K562 (cell line): ENCODE measurements around the gene HLA-F. TPM values are rescaled to one million over a fixed set of nuclear protein-coding genes. Genes with fewer than 3 reads are reported as not detected.

ENCODE experiments used
- ATAC-seq: fragments of 200-7000 bp; cut with Tn5 transposase; 3 replicates; pipeline ENCODE4 v1.9.1; 2020; ENCODE audit warnings: moderate library complexity
- BruUV-seq: library from RNA; stranded (reverse); fragments of 400-500 nt; replicated peaks from 2 replicates; lab custom pipeline; 2021; lab: Mats Ljungman, UMichigan
- CTCF ChIA-PET: fragments of 300-600 bp; formaldehyde crosslinking; extraction: SDS; loops from one replicate; lab custom pipeline; 2021; ENCODE audit warnings: low intra/inter-chr PET ratio; lab: Yijun Ruan, JAX
- POLR2A ChIA-PET: fragments of 300-600, 350-650 bp; sonication (Branson Sonifier 250); formaldehyde crosslinking; extraction: SDS; loops from one replicate; lab custom pipeline; 2021; ENCODE audit warnings: antibody characterized with exemption, inconsistent platforms; lab: Yijun Ruan, JAX
- DNase-seq, 4 experiments: peaks; one replicate each; pipeline versions ENCODE4 v3.0.0 to v3.0.0-alpha.2; 2011 to 2018; ENCODE audit warnings: low spot score in 3 of 4, mixed read lengths in 3 of 4; ENCODE audit errors: extremely low read depth in 1 of 4
- FAIRE-seq: peaks from 2 replicates; lab custom pipeline; 2011; peaks lifted over from hg19 to GRCh38; lab: Jason Lieb, UNC
- H2AFZ ChIP-seq: 2 replicates; pipeline ENCODE4 v1.6.0; 2011; ENCODE audit warnings: low read depth, low read length, control low read depth, inconsistent platforms
- H3K27ac ChIP-seq: fragments of 200-600 bp; 3 replicates; pipeline ENCODE4 v1.8.0; 2011; ENCODE audit warnings: low read depth, mild to moderate bottlenecking, control low read depth, inconsistent platforms, low read length, moderate library complexity, mixed read lengths; ENCODE audit errors: extremely low read depth
- H3K27me3 ChIP-seq, 2 experiments: fragments of 300-600 bp in 1 of 2; 2 replicates in 1 of 2; 3 replicates in 1 of 2; pipeline versions ENCODE4 v1.6.0 to v1.8.0; 2011; ENCODE audit warnings: inconsistent platforms in 2 of 2, low read length in 2 of 2, mild to moderate bottlenecking in 1 of 2, mixed read lengths in 1 of 2, moderate library complexity in 1 of 2; ENCODE audit not compliant: control insufficient read depth in 2 of 2, insufficient read depth in 2 of 2
- H3K36me3 ChIP-seq: fragments of 300-600 bp; 3 replicates; pipeline ENCODE4 v1.8.0; 2011; ENCODE audit warnings: mild to moderate bottlenecking, low read length, inconsistent platforms; ENCODE audit not compliant: control insufficient read depth, insufficient read depth
- H3K4me1 ChIP-seq, 2 experiments: fragments of 200-600 bp in 1 of 2; replicated peaks in 1 of 2; 2 replicates in 1 of 2; 3 replicates in 1 of 2; pipeline versions ENCODE4 v1.5.1 to v1.8.0; 2011; ENCODE audit warnings: inconsistent platforms in 2 of 2, low read length in 2 of 2, mild to moderate bottlenecking in 1 of 2, mixed read lengths in 1 of 2, moderate library complexity in 1 of 2; ENCODE audit not compliant: control insufficient read depth in 2 of 2, insufficient read depth in 2 of 2
- H3K4me2 ChIP-seq: 2 replicates; pipeline ENCODE4 v1.6.1; 2011; ENCODE audit warnings: low read length, control low read depth, inconsistent platforms, mixed read lengths; ENCODE audit not compliant: insufficient read depth
- H3K4me3 ChIP-seq: fragments of 200-600 bp; sonication (generic), shearing (Covaris generic); 2 replicates; pipeline ENCODE4 v1.5.1; 2016; ENCODE audit warnings: control low read depth, inconsistent platforms
- H3K79me2 ChIP-seq: fragments of 200-600 bp; 3 replicates; pipeline ENCODE4 v1.8.0; 2011; ENCODE audit warnings: low read length, inconsistent platforms; ENCODE audit not compliant: control insufficient read depth, insufficient read depth
- H3K9ac ChIP-seq, 2 experiments: 2 replicates each; pipeline versions ENCODE4 v1.6.0 to v1.6.1; 2011; ENCODE audit warnings: low read depth in 2 of 2, low read length in 2 of 2, control low read depth in 1 of 2, inconsistent platforms in 1 of 2, mild to moderate bottlenecking in 1 of 2, mixed read lengths in 1 of 2; ENCODE audit not compliant: insufficient read depth in 1 of 2
- H3K9me1 ChIP-seq: one replicate; pipeline ENCODE4 v1.6.0; 2011; ENCODE audit warnings: inconsistent platforms, mild to moderate bottlenecking, low read length, moderate library complexity; ENCODE audit not compliant: control insufficient read depth, insufficient read depth
- H3K9me3 ChIP-seq: replicated peaks from 2 replicates; pipeline ENCODE4 v1.5.1; 2011; ENCODE audit warnings: low read depth, low read length, inconsistent platforms; ENCODE audit not compliant: control insufficient read depth, insufficient read depth
- H4K20me1 ChIP-seq: replicated peaks from 2 replicates; pipeline ENCODE4 v1.6.1; 2011; ENCODE audit warnings: low read length, inconsistent platforms, mixed read lengths; ENCODE audit not compliant: control insufficient read depth, insufficient read depth
- ATF3 ChIP-seq, 2 experiments: fragments of 450-650 bp in 1 of 2; sonication (generic) in 1 of 2; formaldehyde crosslinking in 1 of 2; IDR thresholded peaks in 1 of 2; conservative IDR thresholded peaks in 1 of 2; 2 replicates each; pipeline versions ENCODE4 v1.6.1 to v1.8.1; 2016 to 2023; ENCODE audit warnings: mild to moderate bottlenecking in 2 of 2, moderate library complexity in 2 of 2, inconsistent platforms in 1 of 2, missing genetic modification reagents in 1 of 2
- CBFA2T2 ChIP-seq: fragments of 450-650 bp; conservative IDR thresholded peaks from 2 replicates; pipeline ENCODE4 v1.6.1; 2017; ENCODE audit warnings: mild to moderate bottlenecking
- CHD2 ChIP-seq: IDR thresholded peaks from 2 replicates; pipeline ENCODE4 v1.6.1; 2011; ENCODE audit warnings: low read depth, low read length
- E2F1 ChIP-seq: sonication (generic); formaldehyde crosslinking; IDR thresholded peaks from 2 replicates; pipeline ENCODE4 v1.8.1; 2023; ENCODE audit warnings: mild to moderate bottlenecking, missing genetic modification reagents, moderate library complexity
- ETS2 ChIP-seq: IDR thresholded peaks from 2 replicates; pipeline ENCODE4 v1.6.1; 2016; ENCODE audit warnings: borderline replicate concordance, missing genetic modification characterization, mild to moderate bottlenecking, moderate library complexity, missing compliant biosample characterization; ENCODE audit not compliant: poor library complexity, severe bottlenecking
- HNRNPLL ChIP-seq: fragments of 200-400 bp; formaldehyde crosslinking; IDR thresholded peaks from 2 replicates; pipeline ENCODE4 v1.6.1; 2017; ENCODE audit warnings: low read length, low read depth, mild to moderate bottlenecking; ENCODE audit not compliant: poor library complexity, severe bottlenecking
- KLF16 ChIP-seq: IDR thresholded peaks from 2 replicates; pipeline ENCODE4 v1.6.1; 2016; ENCODE audit warnings: antibody characterized with exemption
- MECOM ChIP-seq: fragments of 250-450 bp; sonication (Bioruptor Pico); IDR thresholded peaks from 2 replicates; pipeline ENCODE4 v1.8.0; 2022; ENCODE audit warnings: inconsistent platforms
- PKNOX1 ChIP-seq: fragments of 450-650 bp; IDR thresholded peaks from 2 replicates; pipeline ENCODE4 v1.6.1; 2016
- XRCC3 ChIP-seq: fragments of 450-650 bp; IDR thresholded peaks from 2 replicates; pipeline ENCODE4 v1.6.1; 2017; ENCODE audit warnings: mild to moderate bottlenecking, moderate library complexity
- ZFP91 ChIP-seq: sonication (generic); formaldehyde crosslinking; IDR thresholded peaks from 2 replicates; pipeline ENCODE4 v1.8.0; 2022; ENCODE audit warnings: mild to moderate bottlenecking, missing genetic modification reagents
- ZNF124 ChIP-seq: sonication (generic); formaldehyde crosslinking; IDR thresholded peaks from 2 replicates; pipeline ENCODE4 v1.8.1; 2022; ENCODE audit warnings: missing genetic modification reagents
- ZNF655 ChIP-seq: fragments of 250-450 bp; sonication (Bioruptor Pico); IDR thresholded peaks from 2 replicates; pipeline ENCODE4 v1.5.0; 2021
- WGBS: fragments of 100-300 bp; shearing (Covaris generic); methylation state at CpG from one replicate; pipeline ENCODE4 v1.1.6; 2016; ENCODE audit warnings: low coverage, mixed read lengths; ENCODE audit not compliant: insufficient coverage; ENCODE audit errors: missing lambda C conversion rate; 5-methylcytosine and 5-hydroxymethylcytosine counted together
- in situ Hi-C: fragments of 300-500 bp; cut with MboI; formaldehyde crosslinking; loops from 4 replicates; pipeline ENCODE4 v1.15.0; 2018; ENCODE audit warnings: inconsistent platforms, mixed read lengths
- intact Hi-C: fragments of 100-400 bp; cut with micrococcal nuclease; formaldehyde crosslinking; loops from 2 replicates; pipeline ENCODE4 v1.14.2; 2022
- polyA plus RNA-seq, 8 experiments: library from polyadenylated mRNA; depleted of rRNA in 4 of 8; stranded (reverse) in 5 of 8; unstranded in 3 of 8; fragments of >200 nt; fragmentation: Nextera tagmentation in 2 of 8; fragmentation: Illumina TruSeq in 1 of 8; extraction: Ambion mirVana in 2 of 8; extraction: Trizol in 1 of 8; gene quantifications; 2 replicates each; pipeline versions ENCODE4 v1.2.1 to v1.2.3, GENCODE V29; 2011 to 2014; ENCODE audit warnings: inconsistent platforms in 1 of 8, missing spikeins in 1 of 8
- total RNA-seq, 7 experiments: library from RNA; depleted of rRNA in 6 of 7; stranded (reverse); fragments of >200 nt in 6 of 7; fragmentation: Illumina TruSeq in 2 of 7; extraction: Trizol in 2 of 7; gene quantifications; 2 replicates each; pipeline versions ENCODE4 v1.2.1 to v1.2.3, GENCODE V29; 2011 to 2021; ENCODE audit warnings: low replicate concordance in 1 of 7

The HLA-F gene
- total and polyA plus RNA-seq, 9 of the 15 experiments (the other 6 are each of a cell fraction or from before 2014, with no cell fraction given): 0.40 to 0.76 (median 0.46) TPM; not detected in 6

- H3K36me3 ChIP-seq: no peaks in the 10 kb centered on the region
- BruUV-seq: no TSS peak
- H2AFZ ChIP-seq: no peak overlapping the region
- H3K4me2 ChIP-seq: no peak overlapping the region
- no peaks in the 10 kb centered on the region for H3K79me2 ChIP-seq
- no peaks in the 10 kb centered on the region for H3K9me3 ChIP-seq
- H4K20me1 ChIP-seq: no peaks in the 10 kb centered on the region
- intact Hi-C loops (no loop called here), in situ Hi-C loops (no loop called here)
- POLR2A ChIA-PET: no interaction called here
- WGBS: 3% methylated on average over 8 of the region's 8 CpGs
- H3K4me3 ChIP-seq: no peak overlapping the region
- no peak for FAIRE-seq
- TF ChIP-seq XRCC3 (no peak), ETS2 (tag) (no peak), HNRNPLL (no peak), ATF3 (IDR thresholded peaks at IDR 0.05) (no peak), ATF3 (CRISPR knock-in tag; conservative IDR thresholded peaks at IDR 0.05) (no peak), PKNOX1 (no peak), ZNF655 (CRISPR knock-in tag) (no peak), CBFA2T2 (no peak), ZNF124 (CRISPR knock-in tag) (no peak), KLF16 (no peak), ZFP91 (CRISPR knock-in tag) (no peak), MECOM (CRISPR knock-in tag) (no peak), E2F1 (CRISPR knock-in tag) (no peak), CHD2 (no peak)
- no peak overlapping the region for H3K27ac ChIP-seq
- peaks cover 6 to 34% of the 10 kb centered on the region in 2 experiments; a peak in 3 of 5 replicates for H3K27me3 ChIP-seq
- DNase-seq: no peak
- no peak overlapping the region for H3K9ac ChIP-seq
- no peak for ATAC-seq
- H3K9me1 ChIP-seq: no peaks in the 10 kb centered on the region
- CTCF ChIA-PET: no interaction called here
- H3K4me1 ChIP-seq: no peaks in the 10 kb centered on the region
Measured at GRCh38 chr6:29710281-29710941, 12.8 kb upstream of the HLA-F start.
